ENCODE results near the gene MARCHF3.

DNA sequence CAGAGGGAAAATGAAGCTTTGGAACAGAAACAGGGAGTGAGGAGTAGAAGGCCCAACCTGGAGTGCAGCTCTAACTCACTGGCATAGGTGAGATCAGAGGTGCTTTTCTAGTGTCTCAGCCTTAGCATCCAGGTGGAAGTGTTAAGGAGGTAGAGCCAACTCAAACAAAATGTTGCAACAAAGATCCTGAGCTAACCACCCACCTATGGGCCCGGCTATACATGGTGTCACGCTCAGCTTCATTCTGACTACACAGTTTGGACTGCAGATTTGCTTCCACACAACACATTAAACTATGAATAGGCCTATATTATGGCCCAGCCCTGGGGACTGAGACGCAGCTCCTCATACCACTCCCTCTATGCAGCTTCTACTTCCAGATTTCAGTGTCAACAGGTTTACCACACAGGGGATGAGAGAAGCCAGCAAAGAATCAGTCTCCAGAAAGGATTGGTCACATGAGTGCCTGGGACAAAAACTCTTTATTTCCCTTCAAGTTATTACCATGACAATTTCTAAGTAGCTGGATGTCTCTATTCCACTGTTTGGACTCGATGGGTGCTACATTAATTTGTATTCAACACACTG lies 34.0 kb upstream of the MARCHF3 start:
- TF ChIP-seq HMGA1 (CRISPR knock-in tag; conservative IDR thresholded peaks at IDR 0.05) (no peak), ZNF317 (CRISPR knock-in tag; IDR thresholded peaks at IDR 0.05) (no peak), NBN (conservative IDR thresholded peaks at IDR 0.05) (no peak), CEBPB (IDR thresholded peaks at IDR 0.05; ENCODE audit: borderline replicate concordance, low read depth, low read length) (no peak)
